Measurements from ENCODE around the gene EPHA3.

GRCh38 chr3:89276116-89276515 is 168.7 kb downstream of the EPHA3 start:
- TF ChIP-seq POLR2AphosphoS5 (IDR thresholded peaks at IDR 0.05): no peak
- TF ChIP-seq POLR2A (IDR thresholded peaks at IDR 0.05): no peak
- no peak for TF ChIP-seq CTCF (IDR thresholded peaks at IDR 0.05)
- TF ChIP-seq EP300 (IDR thresholded peaks at IDR 0.05): no peak

Measured in suprapubic skin (tissue), 4 donors.